GM18907 (cell line): ENCODE measurements around the gene LRRN4.
"Not testable (repeated sequence)": the region's sequence is repeated elsewhere in the genome, so short reads cannot be mapped to it uniquely, and the experiment has no call there.

Source experiments
- ATAC-seq: cut with Tn5 transposase; IDR thresholded peaks from one replicate; pipeline ENCODE4 v1.9.1; 2021; ENCODE audit warnings: mild to moderate bottlenecking, moderate library complexity; ENCODE audit not compliant: unreplicated experiment

The LRRN4 gene

DNA sequence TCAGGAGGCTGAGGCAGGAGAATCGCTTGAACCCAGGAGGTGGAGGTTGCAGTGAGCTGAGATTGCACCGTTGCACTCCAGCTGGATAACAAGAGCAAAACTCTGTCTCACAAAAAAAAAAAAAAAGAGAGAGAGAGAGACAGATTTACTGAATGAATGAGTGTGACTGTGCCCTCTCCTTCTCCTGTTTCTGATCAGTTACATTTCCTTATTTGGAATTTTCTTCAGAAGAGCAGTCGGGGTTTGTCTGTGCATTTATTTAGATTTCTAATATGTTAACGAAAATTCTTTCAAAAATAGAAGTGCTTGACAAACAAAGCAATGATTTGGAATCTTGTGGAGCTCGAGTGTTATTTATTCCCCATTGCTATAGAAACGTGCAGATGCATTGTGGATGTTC lies 6.4 kb upstream of the LRRN4 start:
- ATAC-seq = no peak

GRCh38 chr20:6058684-6059295 lies 4.9 kb upstream of the LRRN4 start:
- no peak for ATAC-seq

DNA sequence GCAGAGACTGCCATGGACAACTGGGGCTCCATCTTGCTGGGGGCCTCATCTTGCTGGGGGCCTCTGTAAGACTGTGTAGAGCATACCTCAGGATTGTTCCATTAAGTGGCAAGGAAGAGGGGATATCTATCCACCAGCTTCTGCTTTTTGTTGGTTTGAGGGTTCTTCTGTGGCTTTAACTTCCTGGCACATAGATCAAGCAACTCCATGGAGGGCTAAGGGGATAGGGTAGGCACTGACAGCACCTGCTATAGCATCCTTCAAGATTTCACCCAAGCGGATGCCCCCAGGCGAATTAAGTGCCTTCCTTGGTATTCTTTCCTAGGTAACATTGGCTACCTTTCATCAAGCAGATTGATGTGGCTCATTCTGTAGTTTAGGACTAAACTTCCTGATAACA lies 3.8 kb upstream of the LRRN4 start:
- no peak for ATAC-seq

- ATAC-seq = no peak
Measured at GRCh38 chr20:6057139-6057538, 3.3 kb upstream of the LRRN4 start.

DNA sequence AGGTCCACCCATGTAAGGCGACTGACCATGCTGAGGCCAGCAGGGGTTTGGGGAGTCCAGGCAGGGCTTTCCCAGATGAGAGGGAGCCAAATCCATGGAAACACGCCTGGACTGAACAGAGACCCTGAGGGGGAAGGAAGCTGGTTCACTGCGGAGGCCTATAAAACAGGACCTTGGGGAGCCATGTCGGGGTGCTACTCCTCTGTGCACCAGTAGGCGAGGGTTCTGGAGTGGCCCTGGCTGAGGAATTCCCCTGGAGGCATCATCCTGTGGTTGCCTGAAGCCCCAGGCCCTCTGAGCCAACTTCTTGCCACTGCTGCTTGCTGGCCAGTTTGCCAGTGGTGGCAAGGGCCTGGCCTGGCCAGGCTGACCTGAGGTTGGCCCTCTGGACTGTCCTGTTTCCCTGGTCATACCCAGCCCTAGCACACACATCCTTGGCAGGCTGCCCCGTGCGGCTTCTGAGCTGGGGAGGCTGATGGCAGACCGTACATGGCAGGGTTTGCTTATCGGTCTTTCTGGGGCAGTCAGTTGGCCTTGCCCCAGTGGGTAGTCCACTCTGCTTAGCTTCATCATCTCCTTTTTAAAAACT lies 2.2 kb upstream of the LRRN4 start:
- ATAC-seq = no peak

- ATAC-seq = no peak
Measured at GRCh38 chr20:6055161-6055783, 1.4 kb upstream of the LRRN4 start.

DNA sequence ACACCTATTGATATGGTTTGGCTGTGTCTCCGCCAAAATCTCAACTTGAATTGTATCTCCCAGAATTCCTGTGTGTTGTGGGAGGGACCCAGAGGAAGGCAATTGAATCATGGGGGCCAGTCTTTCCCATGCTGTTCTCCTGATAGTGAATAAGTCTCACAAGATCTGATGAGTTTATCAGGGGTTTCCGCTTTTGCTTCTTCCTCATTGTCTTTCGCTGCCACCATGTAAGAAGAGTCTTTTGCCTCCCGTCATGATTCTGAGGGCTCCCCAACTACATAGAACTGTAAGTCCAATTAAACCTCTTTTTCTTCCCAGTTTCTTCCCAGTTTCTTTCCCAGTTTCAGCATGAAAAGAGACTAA lies 810 bp upstream of the LRRN4 start:
- not testable (repeated sequence) for ATAC-seq

DNA sequence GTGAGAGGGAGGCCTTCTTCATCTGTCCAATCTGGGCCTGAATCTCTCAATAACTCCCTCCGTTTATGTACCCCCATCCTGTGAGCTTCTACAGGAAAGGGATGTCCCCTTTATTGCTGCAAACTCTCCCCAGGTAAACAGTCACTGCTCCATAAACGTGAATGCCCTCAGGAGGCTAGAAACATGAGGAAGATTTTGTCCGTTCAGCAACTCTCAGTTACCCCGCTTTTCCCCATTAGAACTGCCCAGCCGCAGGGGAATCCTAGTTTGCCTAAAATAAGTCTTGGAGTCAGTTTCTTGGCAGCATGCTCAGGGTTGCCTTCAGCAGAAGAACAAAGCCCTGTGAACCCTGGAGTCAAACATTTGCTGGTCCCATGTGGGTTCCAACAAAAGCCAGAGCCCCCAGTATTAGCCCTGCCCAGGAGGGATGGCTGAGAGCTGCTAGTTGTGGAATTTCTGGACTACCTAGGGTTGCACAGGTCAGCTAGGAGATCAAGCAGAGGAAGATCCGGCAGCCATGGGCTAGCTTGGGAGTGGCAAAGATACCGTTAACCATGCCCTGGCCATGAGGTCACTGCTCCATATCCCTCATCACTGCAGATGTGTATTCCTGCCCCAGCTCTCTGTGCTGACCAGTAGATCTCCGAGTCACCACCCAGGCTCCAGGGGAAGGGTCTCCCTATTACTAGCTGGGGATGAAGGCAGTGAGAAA lies 640 bp downstream of the LRRN4 start:
- ATAC-seq = no peak

- ATAC-seq = no peak
Measured at GRCh38 chr20:6051505-6051904, 2.4 kb downstream of the LRRN4 start.

- ATAC-seq = no peak
Measured at GRCh38 chr20:6048391-6048790, 5.5 kb downstream of the LRRN4 start.

DNA sequence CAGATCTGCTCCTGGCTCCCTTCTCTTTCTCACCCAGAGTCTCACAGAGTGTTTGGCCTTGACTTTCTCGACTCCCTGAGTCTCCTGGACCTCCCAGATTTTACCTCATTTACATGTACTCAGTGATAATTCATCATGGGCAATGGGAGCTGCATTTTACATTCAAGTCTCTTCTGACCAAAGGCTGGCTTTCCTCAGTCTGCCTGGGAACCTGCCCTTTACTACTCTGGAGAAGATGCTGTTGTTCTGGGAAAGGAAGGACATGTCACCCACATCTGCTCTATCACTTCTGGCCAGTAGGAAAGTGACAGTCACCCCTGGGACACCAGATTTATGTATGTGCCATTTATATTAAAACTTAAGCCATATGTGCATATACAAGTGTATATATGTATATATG lies 7.4 kb downstream of the LRRN4 start:
- no peak for ATAC-seq

GRCh38 chr20:6045566-6045965 lies 8.3 kb downstream of the LRRN4 start:
- ATAC-seq = no peak

DNA sequence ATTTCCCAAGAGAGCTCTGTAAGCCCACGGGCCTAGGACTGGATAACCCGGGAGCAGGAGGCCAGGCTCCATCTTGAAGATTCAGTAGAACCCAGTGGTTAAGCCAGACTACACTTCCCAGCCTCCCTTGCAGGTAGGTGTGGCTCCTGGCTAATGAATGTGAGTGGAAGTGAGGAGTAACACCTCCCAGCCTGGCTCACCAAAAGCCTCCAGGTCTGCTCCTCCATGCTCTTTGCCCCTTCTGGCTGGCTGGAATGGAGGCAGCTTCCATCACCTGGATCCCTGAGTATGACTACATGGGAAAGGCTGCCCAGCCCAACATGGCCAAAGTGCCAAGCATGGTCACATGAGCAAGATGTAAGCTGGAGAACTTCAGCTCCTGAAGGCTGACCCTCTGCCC lies 9.7 kb downstream of the LRRN4 start:
- ATAC-seq = no peak

DNA sequence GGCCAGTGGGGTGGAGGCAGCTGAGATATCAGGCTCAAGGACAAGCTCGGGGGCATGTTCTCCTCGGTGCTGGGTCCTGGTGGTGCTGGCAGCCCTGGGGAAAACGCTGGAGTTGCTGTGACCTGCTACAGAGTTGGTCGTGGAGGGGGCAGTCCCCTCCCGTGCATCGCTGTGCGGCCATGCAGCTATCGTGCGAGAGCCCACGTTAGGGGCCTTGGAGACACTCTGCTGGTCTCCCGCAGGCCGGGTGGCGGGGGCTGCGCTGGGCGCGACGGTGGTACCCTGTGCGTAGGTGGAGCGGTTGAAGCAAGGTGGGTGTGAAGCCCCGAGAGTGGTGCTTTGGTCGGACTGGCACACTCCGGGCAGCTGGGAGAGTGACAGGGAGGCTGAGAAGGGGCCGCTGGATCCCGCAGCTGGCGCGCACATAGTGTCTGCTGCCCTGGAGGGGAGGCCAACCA lies 12.0 kb downstream of the LRRN4 start:
- no peak for ATAC-seq

DNA sequence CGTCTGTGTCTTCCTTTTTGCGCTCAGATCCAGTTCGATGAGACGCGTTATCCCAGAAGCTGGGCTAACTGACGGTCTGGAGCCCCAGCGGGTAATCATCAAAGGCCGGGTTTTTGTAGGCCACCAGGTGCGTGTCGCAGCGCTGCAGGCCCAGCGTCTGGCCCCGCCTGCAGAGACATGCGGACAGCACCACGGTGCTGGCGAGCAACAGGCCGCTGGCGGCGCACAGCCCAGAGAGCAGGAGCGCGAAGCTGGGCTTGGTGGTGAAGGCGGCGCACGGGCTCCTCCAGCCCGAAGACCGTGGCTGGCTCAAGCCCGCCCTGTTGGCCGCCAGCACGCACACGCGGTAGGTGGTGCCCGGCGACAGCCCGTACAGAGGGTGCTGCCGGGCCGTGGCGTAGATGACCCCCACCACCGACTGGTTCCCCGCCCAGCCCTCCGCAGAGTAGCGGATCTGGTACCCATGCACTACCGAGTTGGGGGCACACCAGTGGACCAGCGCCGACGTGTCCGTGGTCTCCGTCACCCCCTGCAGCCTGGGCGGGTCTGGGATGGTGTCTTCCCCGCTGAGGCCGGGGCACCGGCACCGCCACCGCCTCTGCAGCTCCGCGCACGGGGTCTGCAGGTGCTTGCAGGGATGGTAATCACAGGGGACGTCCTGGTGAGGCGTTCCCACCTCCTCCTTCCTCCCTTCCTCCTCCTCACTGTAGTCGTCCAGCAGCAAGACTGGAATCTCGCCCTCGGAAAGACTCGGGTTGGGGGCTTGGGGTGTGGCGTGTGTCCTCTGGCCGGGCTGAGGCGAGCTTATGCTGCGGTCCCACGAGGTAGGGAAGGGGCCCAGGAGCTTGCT lies 12.7 kb downstream of the LRRN4 start:
- no peak for ATAC-seq

DNA sequence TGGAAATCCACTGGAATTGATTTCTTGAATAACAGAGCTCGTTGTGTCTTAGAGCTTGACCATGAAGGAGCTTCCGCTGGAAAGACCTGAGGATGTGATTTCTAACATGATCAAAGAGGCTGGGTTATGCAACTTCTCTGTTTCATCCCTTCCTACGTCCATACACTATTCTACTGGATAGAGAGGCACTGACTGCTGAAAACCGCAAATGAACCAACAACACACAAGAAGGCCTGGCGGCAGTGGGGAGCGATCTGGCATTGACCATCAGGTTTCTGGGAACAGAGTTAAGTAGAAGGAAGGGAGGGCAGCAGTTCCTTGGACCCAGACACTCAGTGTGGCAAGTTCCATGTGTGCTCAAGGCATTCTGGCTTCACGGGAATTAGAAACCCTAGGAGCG lies 13.3 kb downstream of the LRRN4 start:
- ATAC-seq = no peak

- no peak for ATAC-seq
Measured at GRCh38 chr20:6039766-6040165, 14.1 kb downstream of the LRRN4 start.

- no peak for ATAC-seq
Measured at GRCh38 chr20:6038256-6038655, 15.6 kb downstream of the LRRN4 start.

- no peak for ATAC-seq
Measured at GRCh38 chr20:6037082-6037481, 16.8 kb downstream of the LRRN4 start.

GRCh38 chr20:6036213-6036612 lies 17.6 kb downstream of the LRRN4 start:
- ATAC-seq = no peak
